Renal cortical epithelial cell (primary cell): ENCODE measurements around the gene TSPAN5. TPM values are rescaled to one million over a fixed set of nuclear protein-coding genes. Genes with fewer than 3 reads are reported as not detected.
A peak's percentile ranks its signal among the peaks of the same experiment; 100 is the strongest.
"Not testable (repeated sequence)": the region's sequence is repeated elsewhere in the genome, so short reads cannot be mapped to it uniquely, and the experiment has no call there.

Source experiments
- DNase-seq: peaks from one replicate; pipeline ENCODE4 v3.0.0-alpha.2; 2011; ENCODE audit warnings: low read depth
- total RNA-seq: library from RNA; depleted of rRNA; stranded (reverse); fragments of >200 nt; gene quantifications from 2 replicates; pipeline ENCODE4 v1.2.3, GENCODE V29; 2014

TSPAN5 gene
- total RNA-seq, 1 donor from 2014 or later = 28.4 TPM

DNA sequence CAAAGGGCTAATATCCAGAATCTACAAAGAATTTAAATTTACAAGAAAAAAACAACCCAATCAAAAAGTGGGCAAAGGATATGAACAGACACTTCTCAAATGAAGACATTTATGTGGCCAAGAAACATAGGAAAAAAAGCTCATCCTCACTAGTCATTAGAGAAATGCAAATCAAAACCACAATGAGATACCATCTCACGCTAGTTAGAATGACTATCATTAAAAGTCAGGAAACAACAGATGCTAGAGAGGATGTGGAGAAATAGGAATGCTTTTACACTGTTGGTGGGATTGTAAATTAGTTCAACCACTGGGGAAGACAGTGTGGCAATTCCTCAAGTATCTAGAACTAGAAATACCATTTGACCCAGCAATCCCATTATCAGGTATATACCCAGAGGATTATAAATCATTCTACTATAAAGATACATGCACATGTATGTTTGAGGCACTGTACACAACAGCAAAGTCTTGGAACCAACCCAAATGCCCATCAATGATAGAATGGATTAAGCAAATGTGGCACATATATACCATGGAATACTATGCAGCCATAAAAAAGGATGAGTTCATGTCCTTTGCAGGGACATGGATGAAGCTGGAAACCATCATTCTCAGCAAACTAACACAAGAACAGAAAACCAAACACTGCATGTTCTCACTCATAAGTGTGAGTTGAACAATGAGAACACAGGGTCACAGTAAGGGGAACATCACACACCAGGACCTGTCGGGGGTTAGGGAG, 197.1 kb downstream of the TSPAN5 start:
- DNase-seq = not testable (repeated sequence)

DNA sequence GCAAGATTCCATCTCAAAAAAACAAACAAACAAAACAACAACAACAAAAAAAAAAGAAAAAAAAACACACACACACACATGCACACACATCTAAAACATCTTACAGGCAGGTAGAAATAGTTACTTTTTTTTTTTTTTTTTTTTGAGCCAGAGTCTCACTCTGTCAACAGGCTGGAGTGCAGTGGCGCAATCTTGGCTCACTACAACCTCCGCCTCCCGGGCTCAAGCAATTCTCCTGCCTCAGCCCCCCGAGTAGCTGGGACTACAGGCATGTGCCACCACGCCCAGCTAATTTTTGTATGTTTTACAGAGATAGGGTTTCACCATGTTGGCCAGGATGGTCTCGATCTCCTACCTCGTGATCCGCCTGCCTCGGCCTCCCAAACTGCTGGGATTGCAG, 201.0 kb downstream of the TSPAN5 start:
- DNase-seq = not testable (repeated sequence)

DNA sequence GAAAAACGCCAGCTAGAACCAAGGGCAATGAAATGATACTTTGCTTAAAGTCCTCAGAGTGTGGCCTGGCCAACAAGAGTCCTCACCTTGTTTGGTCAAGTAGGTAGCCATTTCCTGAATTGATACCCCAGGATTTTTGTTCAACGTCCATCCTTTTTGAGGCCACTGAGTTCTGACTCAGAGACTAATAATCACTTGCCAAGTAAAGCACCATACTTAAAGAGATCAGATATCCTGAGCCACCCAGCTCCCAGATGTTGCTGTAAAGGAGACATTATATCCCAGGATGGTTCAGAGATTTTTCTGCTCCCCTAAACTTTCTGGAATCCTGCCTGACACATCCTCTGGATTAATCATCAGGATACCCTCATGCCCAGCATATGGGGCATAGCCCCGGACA, 206.3 kb downstream of the TSPAN5 start:
- no peak for DNase-seq

DNA sequence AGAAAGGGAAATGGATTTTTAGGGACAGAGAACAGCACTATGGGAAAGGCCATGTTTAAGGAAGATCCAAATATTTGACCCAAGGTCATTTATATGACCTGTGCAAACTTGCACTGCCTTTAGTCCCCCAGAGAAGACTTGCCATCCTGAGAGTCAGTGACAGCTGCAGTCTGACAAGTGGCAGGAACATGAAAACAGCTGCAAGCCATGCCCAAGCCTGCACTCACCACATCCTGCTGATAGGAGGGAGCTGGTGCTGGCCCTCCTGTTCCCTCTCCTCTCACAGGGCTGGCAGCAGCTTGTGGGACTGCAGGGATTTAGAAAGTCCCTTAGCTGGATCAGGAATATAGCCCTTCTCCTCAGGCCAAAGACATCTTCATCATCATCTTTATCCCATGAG, 209.5 kb downstream of the TSPAN5 start:
- no peak for DNase-seq

DNA sequence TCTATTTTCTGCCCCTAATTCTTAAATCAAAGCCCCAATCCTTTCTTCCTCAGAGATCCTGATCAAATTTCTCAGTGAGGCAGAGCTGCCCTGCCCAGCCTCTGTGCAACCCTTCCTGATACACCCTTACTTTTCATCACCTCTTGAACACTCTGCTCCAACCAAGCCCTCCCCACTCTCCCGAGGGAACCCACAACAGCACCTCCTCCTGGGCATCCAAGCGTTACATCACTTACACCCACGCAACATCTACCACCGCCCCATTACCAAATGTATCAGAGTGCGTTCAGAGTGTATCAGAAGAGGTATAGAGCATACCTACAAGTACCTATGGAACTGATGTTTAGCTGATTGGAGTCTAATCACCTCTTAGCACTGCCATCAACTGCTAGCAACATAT, 210.8 kb downstream of the TSPAN5 start:
- DNase-seq = no peak

GRCh38 chr4:98446499-98447375, 211.7 kb downstream of the TSPAN5 start:
- DNase-seq = peak; percentile 84

GRCh38 chr4:98444371-98444770, 214.0 kb downstream of the TSPAN5 start:
- no peak for DNase-seq

GRCh38 chr4:98434816-98435215, 223.6 kb downstream of the TSPAN5 start:
- no peak for DNase-seq

DNA sequence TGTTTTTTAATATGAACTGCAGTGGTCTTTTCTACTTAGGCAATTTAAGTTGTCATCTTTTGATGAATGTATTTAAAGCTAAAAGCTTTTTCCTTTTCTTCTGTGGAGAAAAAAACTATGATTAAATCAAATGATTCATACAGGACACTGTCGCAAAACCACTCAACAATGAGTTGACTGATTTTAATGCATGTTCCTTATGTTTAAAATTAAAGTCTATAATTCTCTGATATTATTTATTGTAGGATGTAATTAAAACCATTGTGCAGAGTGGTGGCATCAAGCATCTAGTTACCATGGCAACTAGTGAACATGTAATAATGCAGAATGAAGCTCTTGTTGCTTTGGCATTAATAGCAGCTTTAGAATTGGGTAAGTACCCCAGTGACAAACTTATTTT, 224.7 kb downstream of the TSPAN5 start:
- no peak for DNase-seq

- DNase-seq = peak; percentile 99
Observed at GRCh38 chr4:98430708-98431403, 227.6 kb downstream of the TSPAN5 start.

DNA sequence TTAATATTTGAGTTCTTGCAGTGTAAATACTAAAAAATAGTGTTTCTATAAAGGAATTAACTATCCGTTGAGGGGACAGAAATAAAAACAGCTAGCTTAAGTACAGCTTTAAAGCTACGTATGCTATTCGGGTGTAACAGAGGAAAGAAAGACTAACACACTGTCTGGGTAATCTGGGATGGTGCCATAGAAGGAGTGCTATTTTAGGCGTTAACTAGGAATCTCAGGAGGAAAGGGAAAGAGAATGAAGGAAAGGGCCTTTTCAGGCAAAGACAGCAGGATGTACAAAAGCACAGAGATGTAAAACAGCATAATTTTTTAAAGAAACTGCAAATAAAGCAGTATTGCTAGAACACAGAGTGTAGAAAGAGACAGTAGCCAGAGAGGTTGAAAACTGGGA, 235.4 kb downstream of the TSPAN5 start:
- no peak for DNase-seq

GRCh38 chr4:98421111-98421510, 237.3 kb downstream of the TSPAN5 start:
- DNase-seq = peak; percentile 75
